Liver (tissue), 9 donors: ENCODE measurements around the gene CD79A. TPM values are rescaled to one million over a fixed set of nuclear protein-coding genes. Genes with fewer than 3 reads are reported as not detected.

Source experiments
- DNase-seq: peaks from one replicate; pipeline ENCODE4 v3.0.0-alpha.2; 2017; ENCODE audit warnings: low spot score
- H3K27ac ChIP-seq, 2 donors: one replicate each; pipeline ENCODE4 v1.7.0; 2013; ENCODE audit warnings: inconsistent platforms in 2 of 2, low read length in 2 of 2, control low read depth in 1 of 2, low read depth in 1 of 2, mild to moderate bottlenecking in 1 of 2
- H3K27me3 ChIP-seq, 4 donors: one replicate each; pipeline versions ENCODE4 v1.6.1 to v1.7.0; 2013; ENCODE audit warnings: low read length in 3 of 4, inconsistent platforms in 1 of 4, mild to moderate bottlenecking in 1 of 4, moderate library complexity in 1 of 4; ENCODE audit not compliant: control insufficient read depth in 4 of 4, insufficient read depth in 4 of 4
- H3K36me3 ChIP-seq, 4 donors: one replicate each; pipeline versions ENCODE4 v1.6.1 to v1.7.0; 2013; ENCODE audit warnings: low read length in 3 of 4, mild to moderate bottlenecking in 3 of 4, low read depth in 1 of 4, moderate library complexity in 1 of 4; ENCODE audit not compliant: control insufficient read depth in 4 of 4, insufficient read depth in 3 of 4
- H3K4me1 ChIP-seq, 4 donors: one replicate each; pipeline versions ENCODE4 v1.6.1 to v1.7.0; 2013; ENCODE audit warnings: low read length in 3 of 4, mild to moderate bottlenecking in 3 of 4, moderate library complexity in 1 of 4; ENCODE audit not compliant: control insufficient read depth in 4 of 4, insufficient read depth in 4 of 4
- H3K4me3 ChIP-seq, 3 donors: one replicate each; pipeline versions ENCODE4 v1.6.1 to v1.7.0; 2013; ENCODE audit warnings: low read length in 3 of 3, control low read depth in 1 of 3, low read depth in 1 of 3, mild to moderate bottlenecking in 1 of 3
- H3K9ac ChIP-seq, 2 donors: one replicate each; pipeline ENCODE4 v1.7.0; 2013; ENCODE audit warnings: low read length in 2 of 2, mild to moderate bottlenecking in 2 of 2, moderate library complexity in 2 of 2, control low read depth in 1 of 2, low read depth in 1 of 2
- H3K9me3 ChIP-seq, 4 donors: one replicate each; pipeline versions ENCODE4 v1.6.1 to v1.7.0; 2013; ENCODE audit warnings: low read length in 3 of 4; ENCODE audit not compliant: control insufficient read depth in 4 of 4
- ATF3 ChIP-seq: IDR thresholded peaks from 2 replicates; pipeline ENCODE4 v1.6.1; 2016; ENCODE audit warnings: antibody characterized with exemption
- CTCF ChIP-seq: fragments of 150-350 bp; IDR thresholded peaks from 2 replicates; pipeline ENCODE4 v1.5.1; 2017; ENCODE audit warnings: improper control_type of control experiment, low read depth, low read length; ENCODE audit not compliant: missing input control
- FOXA1 ChIP-seq: IDR thresholded peaks from 2 replicates; pipeline ENCODE4 v1.6.1; 2016; ENCODE audit warnings: antibody characterized with exemption
- GABPA ChIP-seq, 2 donors: IDR thresholded peaks in 1 of 2; conservative IDR thresholded peaks in 1 of 2; 2 replicates each; pipeline ENCODE4 v1.6.1; 2016; ENCODE audit warnings: antibody characterized with exemption in 2 of 2, mild to moderate bottlenecking in 1 of 2, moderate library complexity in 1 of 2
- HNF4A ChIP-seq, 2 donors: conservative IDR thresholded peaks; 2 replicates each; pipeline ENCODE4 v1.6.1; 2016; ENCODE audit warnings: antibody characterized with exemption in 2 of 2, mild to moderate bottlenecking in 2 of 2
- HNF4G ChIP-seq: IDR thresholded peaks from 2 replicates; pipeline ENCODE4 v1.6.1; 2016; ENCODE audit warnings: antibody characterized with exemption
- JUND ChIP-seq, 2 donors: IDR thresholded peaks; 2 replicates each; pipeline ENCODE4 v1.6.1; 2016; ENCODE audit warnings: antibody characterized with exemption in 2 of 2
- MAX ChIP-seq: IDR thresholded peaks from 2 replicates; pipeline ENCODE4 v1.6.1; 2016; ENCODE audit warnings: antibody characterized with exemption
- NR2F2 ChIP-seq: IDR thresholded peaks from 2 replicates; pipeline ENCODE4 v1.6.1; 2016; ENCODE audit warnings: antibody characterized with exemption
- REST ChIP-seq: IDR thresholded peaks from 2 replicates; pipeline ENCODE4 v1.6.1; 2016; ENCODE audit warnings: antibody characterized with exemption, mild to moderate bottlenecking
- RXRA ChIP-seq, 2 donors: IDR thresholded peaks; 2 replicates each; pipeline ENCODE4 v1.6.1; 2017 to 2018; ENCODE audit warnings: antibody characterized with exemption in 2 of 2, mild to moderate bottlenecking in 1 of 2
- SP1 ChIP-seq: IDR thresholded peaks from 2 replicates; pipeline ENCODE4 v1.6.1; 2018; ENCODE audit warnings: antibody characterized with exemption, mild to moderate bottlenecking
- YY1 ChIP-seq: IDR thresholded peaks from 2 replicates; pipeline ENCODE4 v1.6.1; 2016; ENCODE audit warnings: antibody characterized with exemption, mild to moderate bottlenecking
- WGBS: extraction: QIAGEN DNeasy Blood & Tissue Kit; methylation state at CpG from one replicate; pipeline ENCODE4 v1.1.7; 2013; 5-methylcytosine and 5-hydroxymethylcytosine counted together
- polyA plus RNA-seq, 2 donors: library from polyadenylated mRNA; stranded (reverse) in 1 of 2; unstranded in 1 of 2; fragments of 200-250 nt in 1 of 2; fragments of >200 nt in 1 of 2; fragmentation: Nextera tagmentation in 1 of 2; extraction: Ambion mirVana in 1 of 2; gene quantifications; one replicate each; pipeline versions ENCODE4 v1.2.1 to v1.2.3, GENCODE V29; 2013 to 2015
- total RNA-seq, 2 donors: library from RNA; depleted of rRNA; stranded (reverse); fragments of >200 nt; gene quantifications; one replicate each; pipeline ENCODE4 v1.2.3, GENCODE V29; 2014
- donor health status: healthy.
- donor health status: healthy.
- donor health status: healthy.
- donor health status: healthy.
- donor health status: healthy.

Gene CD79A
- total and polyA plus RNA-seq, 4 donors = 0.43 to 5.0 (median 2.0) TPM

GRCh38 chr19:41847351-41848105 lies 29.6 kb upstream of the CD79A start:
- no peak overlapping the region for H3K9ac ChIP-seq
- no peaks in the 10 kb centered on the region for H3K4me1 ChIP-seq
- peaks cover 0 to 3% (median 1%) of the 10 kb centered on the region in 4 donors for H3K27me3 ChIP-seq
- no peak overlapping the region for H3K27ac ChIP-seq
- H3K4me3 ChIP-seq = no peak overlapping the region
- 88% methylated on average over 19 of the region's 19 CpGs for WGBS
- TF ChIP-seq CTCF (no peak), RXRA (IDR thresholded peaks at IDR 0.05) (no peak), FOXA1 (no peak), GABPA (IDR thresholded peaks at IDR 0.05 in 1 of 2, conservative IDR thresholded peaks at IDR 0.05 in 1 of 2) (no peak), MAX (no peak), REST (no peak), SP1 (no peak), NR2F2 (no peak), JUND (IDR thresholded peaks at IDR 0.05) (no peak), ATF3 (no peak), HNF4G (no peak), HNF4A (conservative IDR thresholded peaks at IDR 0.05) (no peak)
- no peak for DNase-seq
- no peaks in the 10 kb centered on the region for H3K9me3 ChIP-seq
- H3K36me3 ChIP-seq = no peaks in the 10 kb centered on the region

GRCh38 chr19:41848666-41849065 lies 28.4 kb upstream of the CD79A start:
- Histone ChIP-seq H3K4me1 (no peaks in the 10 kb centered on the region), H3K27me3 (peaks cover 0 to 3% (median 1%) of the 10 kb centered on the region in 4 donors), H3K9ac (no peak overlapping the region), H3K36me3 (no peaks in the 10 kb centered on the region), H3K27ac (no peak overlapping the region), H3K9me3 (no peaks in the 10 kb centered on the region), H3K4me3 (no peak overlapping the region)
- no peak for DNase-seq
- no peak for TF ChIP-seq YY1
- 87% methylated on average over 6 of the region's 6 CpGs for WGBS
